ENCODE results near the gene PXYLP1.

The PXYLP1 gene

DNA sequence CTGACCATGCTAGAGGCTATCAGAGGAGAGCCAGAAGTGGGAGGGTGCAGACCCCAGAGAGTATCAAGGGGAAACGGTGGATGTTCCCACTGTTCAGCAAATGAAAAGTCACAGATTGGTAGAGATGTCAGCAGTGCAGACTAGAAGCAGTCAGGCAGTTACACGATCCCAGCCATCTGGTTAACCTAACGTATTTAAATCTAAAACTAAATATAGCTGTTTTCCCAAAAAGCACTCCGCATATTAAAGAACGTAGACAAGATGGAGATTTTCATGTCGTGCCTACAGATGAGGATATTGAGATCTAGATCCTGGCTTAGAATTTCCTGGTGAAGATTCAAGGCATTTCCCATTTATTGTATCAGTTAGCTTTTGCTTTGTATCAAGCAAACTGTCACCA, 25.2 kb downstream of the PXYLP1 start:
- TF ChIP-seq, protein P1, sequence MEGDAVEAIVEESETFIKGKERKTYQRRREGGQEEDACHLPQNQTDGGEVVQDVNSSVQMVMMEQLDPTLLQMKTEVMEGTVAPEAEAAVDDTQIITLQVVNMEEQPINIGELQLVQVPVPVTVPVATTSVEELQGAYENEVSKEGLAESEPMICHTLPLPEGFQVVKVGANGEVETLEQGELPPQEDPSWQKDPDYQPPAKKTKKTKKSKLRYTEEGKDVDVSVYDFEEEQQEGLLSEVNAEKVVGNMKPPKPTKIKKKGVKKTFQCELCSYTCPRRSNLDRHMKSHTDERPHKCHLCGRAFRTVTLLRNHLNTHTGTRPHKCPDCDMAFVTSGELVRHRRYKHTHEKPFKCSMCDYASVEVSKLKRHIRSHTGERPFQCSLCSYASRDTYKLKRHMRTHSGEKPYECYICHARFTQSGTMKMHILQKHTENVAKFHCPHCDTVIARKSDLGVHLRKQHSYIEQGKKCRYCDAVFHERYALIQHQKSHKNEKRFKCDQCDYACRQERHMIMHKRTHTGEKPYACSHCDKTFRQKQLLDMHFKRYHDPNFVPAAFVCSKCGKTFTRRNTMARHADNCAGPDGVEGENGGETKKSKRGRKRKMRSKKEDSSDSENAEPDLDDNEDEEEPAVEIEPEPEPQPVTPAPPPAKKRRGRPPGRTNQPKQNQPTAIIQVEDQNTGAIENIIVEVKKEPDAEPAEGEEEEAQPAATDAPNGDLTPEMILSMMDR (IDR thresholded peaks at IDR 0.05; ENCODE audit: insufficient read depth, low read depth, low read length, missing control alignments): no peak
- DNase-seq (ENCODE audit: low read depth): no peak
- no peak overlapping the region for H3K4me3 ChIP-seq (ENCODE audit: low read length)

DNA sequence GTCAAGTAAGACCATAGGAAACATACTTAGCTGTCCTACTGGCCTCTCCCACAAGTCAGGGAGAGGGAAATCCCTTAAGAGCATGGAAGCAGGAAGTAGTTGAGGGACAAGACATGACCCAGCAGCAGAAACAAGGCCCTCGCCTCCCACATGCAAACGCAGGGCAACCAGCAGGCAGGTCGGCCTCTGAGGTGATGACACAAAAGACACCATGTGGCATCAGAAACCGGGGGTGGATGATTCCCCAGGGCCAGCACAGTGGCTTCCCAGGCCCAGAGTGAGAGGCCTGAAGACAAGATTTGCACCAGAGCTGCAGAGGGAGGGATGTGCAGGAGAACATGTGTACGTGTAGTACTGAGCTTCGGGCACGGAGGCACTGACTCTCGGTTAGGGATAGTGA, 26.3 kb downstream of the PXYLP1 start:
- DNase-seq (ENCODE audit: low read depth): no peak
- H3K4me3 ChIP-seq (ENCODE audit: low read length): no peak overlapping the region
- TF ChIP-seq, protein P1 (IDR thresholded peaks at IDR 0.05; ENCODE audit: insufficient read depth, low read depth, low read length, missing control alignments): no peak

DNA sequence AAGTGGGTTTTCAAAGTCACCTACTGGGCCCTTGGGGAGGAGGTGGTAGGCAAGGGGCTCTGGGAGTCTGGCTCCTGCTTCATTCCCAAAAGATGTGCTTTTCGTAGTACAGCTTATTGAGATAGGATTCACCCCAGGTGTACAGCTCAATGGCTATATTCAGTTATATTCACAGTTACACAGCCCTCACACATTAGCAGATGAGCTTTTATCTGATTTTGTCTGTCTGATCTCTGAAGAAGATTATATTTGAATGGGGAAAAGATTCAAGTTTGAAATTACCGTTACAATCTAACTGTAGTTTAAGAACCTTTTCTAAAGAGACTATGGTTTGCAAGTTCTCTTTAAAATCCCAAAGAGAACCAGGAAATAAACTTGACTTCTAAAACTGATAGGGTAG, 27.3 kb downstream of the PXYLP1 start:
- H3K4me3 ChIP-seq (ENCODE audit: low read length): no peak overlapping the region
- DNase-seq (ENCODE audit: low read depth): no peak
- TF ChIP-seq, protein P1 (IDR thresholded peaks at IDR 0.05; ENCODE audit: insufficient read depth, low read depth, low read length, missing control alignments): no peak

DNA sequence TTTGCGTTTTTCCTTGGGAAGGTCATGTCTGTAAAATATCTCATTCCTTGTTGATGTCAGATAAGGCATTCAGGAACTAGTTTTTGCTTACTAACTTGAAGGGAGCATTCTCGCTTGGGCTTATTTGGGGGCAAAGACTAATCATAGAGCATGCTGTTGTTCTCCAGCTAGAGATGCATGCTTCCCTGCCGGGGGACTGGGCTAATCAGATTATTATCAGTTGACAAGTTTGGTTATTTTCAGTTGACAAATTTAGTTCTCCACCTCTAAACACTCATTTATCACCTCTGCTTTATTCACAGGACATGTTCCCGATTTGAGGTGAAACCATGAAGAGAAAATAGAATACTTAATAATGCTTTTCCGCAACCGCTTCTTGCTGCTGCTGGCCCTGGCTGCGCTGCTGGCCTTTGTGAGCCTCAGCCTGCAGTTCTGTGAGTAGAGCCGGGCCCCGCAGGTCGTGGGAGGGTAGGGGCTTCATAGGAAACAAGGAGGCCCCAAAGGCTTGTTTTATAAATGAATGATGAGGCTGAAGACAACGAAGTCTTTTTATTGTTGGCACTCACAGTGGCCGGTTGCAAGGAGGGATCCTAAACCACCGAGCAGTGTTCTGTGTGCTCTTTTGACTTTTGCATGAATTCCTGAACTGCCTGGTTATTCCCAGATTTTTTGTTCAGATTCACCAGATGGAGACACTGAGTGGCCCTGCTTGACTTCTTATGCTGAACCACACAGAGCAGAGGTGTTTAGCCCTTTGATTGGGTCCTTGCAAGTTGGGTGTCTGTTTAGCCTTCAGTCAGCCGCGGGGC, 28.4 kb downstream of the PXYLP1 start:
- H3K4me3 ChIP-seq (ENCODE audit: low read length): no peak overlapping the region
- TF ChIP-seq, protein P1 (IDR thresholded peaks at IDR 0.05; ENCODE audit: insufficient read depth, low read depth, low read length, missing control alignments): no peak
- no peak for DNase-seq (ENCODE audit: low read depth)

DNA sequence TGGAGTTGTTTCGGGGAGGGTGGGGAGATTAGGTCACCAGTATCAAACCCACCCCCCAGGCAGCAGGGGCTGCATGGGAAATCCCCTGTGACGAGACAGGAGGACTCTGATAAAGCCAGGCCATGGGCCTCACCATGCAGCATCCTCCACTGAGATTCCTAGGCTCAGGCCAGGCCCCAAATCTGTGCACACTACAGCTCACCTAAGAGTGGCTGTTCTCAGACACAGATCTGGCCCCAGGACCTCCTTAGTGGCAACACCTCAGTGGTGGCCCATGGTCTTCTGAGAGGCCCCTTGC, 29.0 kb downstream of the PXYLP1 start:
- DNase-seq (ENCODE audit: low read depth): no peak
- H3K4me3 ChIP-seq (ENCODE audit: low read length): no peak overlapping the region
- TF ChIP-seq, protein P1 (IDR thresholded peaks at IDR 0.05; ENCODE audit: insufficient read depth, low read depth, low read length, missing control alignments): no peak

DNA sequence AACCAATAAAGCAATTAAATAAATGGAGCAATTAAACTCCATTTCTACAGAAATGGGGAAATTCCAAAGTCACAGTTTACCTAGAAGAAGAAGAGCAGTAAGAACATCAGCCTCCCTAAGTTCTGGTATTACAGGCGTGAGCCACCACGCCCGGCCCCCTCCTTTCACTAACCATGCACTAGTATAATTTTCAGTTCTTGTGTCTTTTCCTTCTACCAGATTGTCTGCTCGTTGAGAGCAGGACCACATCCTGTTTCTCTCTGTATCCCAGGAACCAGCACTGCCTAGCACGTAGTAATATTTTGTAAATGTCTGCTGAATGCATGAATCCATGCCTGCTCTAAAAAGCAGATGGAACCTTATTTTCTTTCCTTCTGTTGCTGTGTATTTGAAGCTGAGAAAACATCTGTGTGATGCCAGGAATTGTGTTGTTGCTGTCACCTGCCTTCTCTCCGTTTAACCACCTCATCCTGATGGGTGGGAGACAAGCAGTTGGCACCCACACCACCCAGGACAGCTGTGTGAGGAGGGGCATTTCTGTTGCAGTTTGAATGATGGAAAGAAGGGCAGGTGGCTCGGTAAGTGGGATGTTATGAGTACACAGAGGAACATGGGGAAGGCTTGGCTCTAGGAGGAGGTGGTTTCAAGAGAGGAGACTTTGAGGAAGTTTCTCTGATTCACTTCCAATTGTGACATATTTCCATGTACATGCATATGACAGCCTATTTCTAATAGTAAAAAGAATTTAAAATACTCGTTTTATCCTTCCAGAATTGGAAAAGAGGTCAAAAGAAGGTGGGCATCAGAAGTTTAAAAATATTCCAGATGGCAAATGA, 30.1 kb downstream of the PXYLP1 start:
- TF ChIP-seq, protein P1 (IDR thresholded peaks at IDR 0.05; ENCODE audit: insufficient read depth, low read depth, low read length, missing control alignments): no peak
- no peak overlapping the region for H3K4me3 ChIP-seq (ENCODE audit: low read length)
- no peak for DNase-seq (ENCODE audit: low read depth)
